Natural killer cell treated with Interleukin-12 subunit alpha and Interleukin-12 subunit beta and Interleukin-15 and Interleukin-18, amount 100 ng/mL, for 72 hours (primary cell): ENCODE measurements around the gene AKAP17A. TPM values are rescaled to one million over a fixed set of nuclear protein-coding genes. Genes with fewer than 3 reads are reported as not detected.
"Not testable (repeated sequence)": the region's sequence is repeated elsewhere in the genome, so short reads cannot be mapped to it uniquely, and the experiment has no call there.

Experiments
- ATAC-seq, 2 donors: fragments of 150-1000 bp; cut with Tn5 transposase in 1 of 2; sonication (Bioruptor Pico), chemical (Tn5 transposase) in 1 of 2; 2 replicates each; pipeline ENCODE4 v1.10.0; 2021
- DNase-seq: peaks from one replicate; pipeline ENCODE4 v3.0.0; 2022; ENCODE audit warnings: low spot score
- H3K27ac Mint-ChIP-seq, 2 donors: 1 replicate in 1 of 2; 2 replicates in 1 of 2; pipeline ENCODE4 v1.8.0; 2022; ENCODE audit warnings: mixed read lengths in 2 of 2, mild to moderate bottlenecking in 1 of 2, moderate library complexity in 1 of 2
- H3K27me3 Mint-ChIP-seq, 2 donors: 1 replicate in 1 of 2; 2 replicates in 1 of 2; pipeline ENCODE4 v1.8.0; 2022; ENCODE audit warnings: mixed read lengths in 2 of 2
- H3K36me3 Mint-ChIP-seq: one replicate; pipeline ENCODE4 v1.8.0; 2022; ENCODE audit warnings: mixed read lengths
- H3K4me1 Mint-ChIP-seq, 2 donors: 1 replicate in 1 of 2; 2 replicates in 1 of 2; pipeline ENCODE4 v1.8.0; 2022; ENCODE audit warnings: low read depth in 2 of 2, mixed read lengths in 2 of 2, mild to moderate bottlenecking in 1 of 2
- H3K4me3 Mint-ChIP-seq: one replicate; pipeline ENCODE4 v1.8.0; 2022; ENCODE audit warnings: mixed read lengths
- H3K9me3 Mint-ChIP-seq: 2 replicates; pipeline ENCODE4 v1.8.0; 2022; ENCODE audit warnings: mixed read lengths
- total RNA-seq, 2 donors: library from RNA; stranded (reverse); gene quantifications; one replicate each; pipeline ENCODE4 v1.2.3, GENCODE V29; 2022

AKAP17A gene
- total RNA-seq, 2 donors from 2014 or later, result 74.3 to 98.4 TPM

GRCh38 chrX:1602299-1602698, 10.9 kb downstream of the AKAP17A start:
- no peaks in the 10 kb centered on the region for H3K27me3 Mint-ChIP-seq
- no peaks in the 10 kb centered on the region for H3K9me3 Mint-ChIP-seq
- DNase-seq, result no peak
- H3K4me1 Mint-ChIP-seq, result peaks cover 6 to 10% of the 10 kb centered on the region in 2 donors
- H3K27ac Mint-ChIP-seq, result no peak overlapping the region
- ATAC-seq, result no peak
- peaks cover 17% of the 10 kb centered on the region for H3K36me3 Mint-ChIP-seq
- no peak overlapping the region for H3K4me3 Mint-ChIP-seq

GRCh38 chrX:1606496-1606895, 15.1 kb downstream of the AKAP17A start:
- no peak for DNase-seq
- peaks cover 11% of the 10 kb centered on the region for H3K36me3 Mint-ChIP-seq
- H3K4me1 Mint-ChIP-seq, result peaks cover 3 to 6% of the 10 kb centered on the region in 2 donors
- H3K9me3 Mint-ChIP-seq, result no peaks in the 10 kb centered on the region
- no peaks in the 10 kb centered on the region for H3K27me3 Mint-ChIP-seq
- ATAC-seq, result no peak
- H3K4me3 Mint-ChIP-seq, result no peak overlapping the region
- no peak overlapping the region for H3K27ac Mint-ChIP-seq

- Mint-ChIP-seq H3K36me3 (peaks cover 5% of the 10 kb centered on the region), H3K4me1 (peaks cover under 1 to 3% of the 10 kb centered on the region in 2 donors), H3K4me3 (no peak overlapping the region), H3K9me3 (no peaks in the 10 kb centered on the region), H3K27me3 (no peaks in the 10 kb centered on the region), H3K27ac (no peak overlapping the region)
- no peak for DNase-seq
- peak; percentile 37 to 42 for ATAC-seq
These were observed 17.9 kb downstream of the AKAP17A start for GRCh38 chrX:1609311-1609710.

- Mint-ChIP-seq H3K4me1 (peaks cover 0 to 3% of the 10 kb centered on the region in 2 donors), H3K9me3 (no peaks in the 10 kb centered on the region), H3K27me3 (no peaks in the 10 kb centered on the region), H3K36me3 (peaks cover under 1% of the 10 kb centered on the region), H3K4me3 (no peak overlapping the region), H3K27ac (no peak overlapping the region)
- ATAC-seq, result peak in 1 of 2 donors; percentile 43
- DNase-seq, result no peak
These were observed 18.4 kb downstream of the AKAP17A start for GRCh38 chrX:1609762-1610161.

- H3K27me3 Mint-ChIP-seq, result no peaks in the 10 kb centered on the region
- H3K9me3 Mint-ChIP-seq, result no peaks in the 10 kb centered on the region
These were observed 18.8 kb downstream of the AKAP17A start for GRCh38 chrX:1610166-1610565.

GRCh38 chrX:1610736-1611135, 19.3 kb downstream of the AKAP17A start:
- Mint-ChIP-seq H3K4me3 (no peak overlapping the region), H3K27me3 (no peaks in the 10 kb centered on the region), H3K27ac (no peak overlapping the region), H3K4me1 (no peaks in the 10 kb centered on the region), H3K9me3 (no peaks in the 10 kb centered on the region), H3K36me3 (no peaks in the 10 kb centered on the region)
- peak in 1 of 2 donors; percentile 15 for ATAC-seq
- DNase-seq, result no peak

More at GRCh38 chrX:1610166-1610565, 18.8 kb downstream of the AKAP17A start:
- H3K27ac Mint-ChIP-seq, result no peak overlapping the region
- DNase-seq (no peak), ATAC-seq (peak in 1 of 2 donors; percentile 25)
- no peaks in the 10 kb centered on the region for H3K36me3 Mint-ChIP-seq
- H3K4me1 Mint-ChIP-seq, result peaks cover 0 to 3% of the 10 kb centered on the region in 2 donors
- H3K4me3 Mint-ChIP-seq, result no peak overlapping the region

- no peaks in the 10 kb centered on the region for H3K9me3 Mint-ChIP-seq
- no peaks in the 10 kb centered on the region for H3K4me1 Mint-ChIP-seq
- no peak for ATAC-seq
- no peak overlapping the region for H3K4me3 Mint-ChIP-seq
- no peaks in the 10 kb centered on the region for H3K36me3 Mint-ChIP-seq
- H3K27ac Mint-ChIP-seq, result no peak overlapping the region
- no peak for DNase-seq
- H3K27me3 Mint-ChIP-seq, result no peaks in the 10 kb centered on the region
These were observed 21.4 kb downstream of the AKAP17A start for GRCh38 chrX:1612641-1613286.

GRCh38 chrX:1614927-1615326, 23.5 kb downstream of the AKAP17A start, which contains the start of gene ASMT:
Gene ASMT, plus strand, starts transcription at chrX:1615059. Its CDS starts 141 bp downstream, at chrX:1615200.
- Mint-ChIP-seq H3K4me3 (no peak within 1 kb of the TSS), H3K9me3 (no peaks in the 10 kb centered on the region), H3K4me1 (no peaks in the 10 kb centered on the region), H3K27me3 (no peaks in the 10 kb centered on the region), H3K36me3 (no peaks in the 10 kb centered on the region), H3K27ac (no peak within 1 kb of the TSS)
- ATAC-seq, result no peak
- DNase-seq, result no peak

GRCh38 chrX:1618689-1619088, 27.3 kb downstream of the AKAP17A start:
- H3K27me3 Mint-ChIP-seq, result no peaks in the 10 kb centered on the region
- H3K27ac Mint-ChIP-seq, result no peak overlapping the region

GRCh38 chrX:1623691-1624090, 32.3 kb downstream of the AKAP17A start:
- no peak overlapping the region for H3K4me3 Mint-ChIP-seq
- DNase-seq, result no peak

More at GRCh38 chrX:1618689-1619088, 27.3 kb downstream of the AKAP17A start:
- Mint-ChIP-seq H3K9me3 (no peaks in the 10 kb centered on the region), H3K4me3 (no peak overlapping the region), H3K4me1 (peaks cover 0 to 4% of the 10 kb centered on the region in 2 donors), H3K36me3 (no peaks in the 10 kb centered on the region)
- no peak for DNase-seq
- ATAC-seq, result no peak

GRCh38 chrX:1624158-1624860, 32.9 kb downstream of the AKAP17A start:
- H3K9me3 Mint-ChIP-seq, H3K27ac Mint-ChIP-seq, H3K4me3 Mint-ChIP-seq, DNase-seq, H3K27me3 Mint-ChIP-seq, H3K36me3 Mint-ChIP-seq, H3K4me1 Mint-ChIP-seq, ATAC-seq: not testable (repeated sequence)

More at GRCh38 chrX:1623691-1624090, 32.3 kb downstream of the AKAP17A start:
- no peaks in the 10 kb centered on the region for H3K36me3 Mint-ChIP-seq
- no peaks in the 10 kb centered on the region for H3K9me3 Mint-ChIP-seq
- H3K27ac Mint-ChIP-seq, result no peak overlapping the region
- H3K27me3 Mint-ChIP-seq, result no peaks in the 10 kb centered on the region
- ATAC-seq, result no peak
- peaks cover 0 to 4% of the 10 kb centered on the region in 2 donors for H3K4me1 Mint-ChIP-seq

- H3K36me3 Mint-ChIP-seq, ATAC-seq, H3K27ac Mint-ChIP-seq: not testable (repeated sequence)
These were observed 33.4 kb downstream of the AKAP17A start for GRCh38 chrX:1624861-1625215.

GRCh38 chrX:1629244-1629643, 37.8 kb downstream of the AKAP17A start:
- Mint-ChIP-seq H3K9me3 (no peaks in the 10 kb centered on the region), H3K4me1 (peaks cover 0 to 4% of the 10 kb centered on the region in 2 donors)

More at GRCh38 chrX:1624861-1625215, 33.4 kb downstream of the AKAP17A start:
- H3K9me3 Mint-ChIP-seq, H3K27me3 Mint-ChIP-seq, H3K4me1 Mint-ChIP-seq, H3K4me3 Mint-ChIP-seq, DNase-seq: not testable (repeated sequence)

GRCh38 chrX:1646009-1646408, 54.6 kb downstream of the AKAP17A start:
- Mint-ChIP-seq H3K36me3 (peaks cover 9% of the 10 kb centered on the region), H3K27ac (no peak overlapping the region), H3K4me3 (no peak overlapping the region), H3K27me3 (peaks cover 11 to 19% of the 10 kb centered on the region in 2 donors), H3K4me1 (peaks cover 0 to 3% of the 10 kb centered on the region in 2 donors), H3K9me3 (no peaks in the 10 kb centered on the region)
- no peak for ATAC-seq
- no peak for DNase-seq

More at GRCh38 chrX:1629244-1629643, 37.8 kb downstream of the AKAP17A start:
- H3K27ac Mint-ChIP-seq, result no peak overlapping the region
- DNase-seq, result no peak
- H3K36me3 Mint-ChIP-seq, result no peaks in the 10 kb centered on the region
- no peaks in the 10 kb centered on the region for H3K27me3 Mint-ChIP-seq
- no peak overlapping the region for H3K4me3 Mint-ChIP-seq
- no peak for ATAC-seq
